Left forelimb (tissue), 1 donor: ENCODE results near the gene FNDC3B.
"Not testable (repeated sequence)": the region's sequence is repeated elsewhere in the genome, so short reads cannot be mapped to it uniquely, and the experiment has no call there.

Experiments used
- DNase-seq: peaks from one replicate; pipeline ENCODE4 v3.0.0-alpha.2; 2018; ENCODE audit warnings: low spot score

Gene FNDC3B

DNA sequence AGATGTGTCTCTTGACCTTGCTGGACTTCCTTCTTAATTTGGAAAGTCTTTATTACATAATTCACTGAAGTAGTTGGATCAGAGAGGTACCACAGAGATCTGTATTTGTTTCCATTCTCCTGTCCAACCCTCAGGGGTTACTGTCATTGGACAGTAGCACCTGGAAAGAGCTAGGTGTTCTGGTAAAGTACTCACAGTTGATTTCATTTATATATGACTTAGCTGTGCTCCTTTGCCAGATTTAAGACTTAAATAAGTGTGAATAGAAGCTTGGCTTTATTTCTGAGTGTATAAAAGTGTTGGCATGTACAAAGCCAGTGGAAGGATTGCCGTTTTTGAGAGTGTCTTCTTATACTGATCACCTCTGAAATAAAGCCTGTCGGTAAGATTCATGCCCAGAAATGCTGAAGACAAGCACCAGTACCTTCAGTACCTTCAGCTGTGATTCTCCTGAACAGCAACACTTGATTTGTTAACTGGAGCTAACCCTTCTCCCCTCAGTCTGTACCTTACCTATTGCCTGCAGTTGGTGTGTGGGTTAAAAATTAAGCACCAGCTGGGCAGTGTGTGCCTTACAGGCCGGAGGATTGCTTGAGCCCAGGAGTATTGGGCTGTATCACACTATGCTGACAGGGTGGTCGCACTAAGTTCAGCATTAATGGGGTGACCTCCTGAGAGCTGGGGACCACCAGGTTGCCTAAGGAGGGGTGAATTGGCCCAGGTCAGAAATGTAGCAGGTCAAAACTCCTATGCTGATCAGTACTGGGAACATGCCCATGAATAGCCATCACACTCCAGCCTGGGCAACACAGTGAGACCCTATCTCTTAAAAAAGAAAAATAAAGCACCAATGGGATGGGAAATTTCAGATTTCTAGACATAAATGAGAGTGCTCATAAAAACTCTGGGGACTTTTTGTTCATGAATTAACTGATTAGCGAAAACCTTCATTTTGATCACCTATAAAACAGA is 197.7 kb downstream of the FNDC3B start:
- DNase-seq = no peak

DNA sequence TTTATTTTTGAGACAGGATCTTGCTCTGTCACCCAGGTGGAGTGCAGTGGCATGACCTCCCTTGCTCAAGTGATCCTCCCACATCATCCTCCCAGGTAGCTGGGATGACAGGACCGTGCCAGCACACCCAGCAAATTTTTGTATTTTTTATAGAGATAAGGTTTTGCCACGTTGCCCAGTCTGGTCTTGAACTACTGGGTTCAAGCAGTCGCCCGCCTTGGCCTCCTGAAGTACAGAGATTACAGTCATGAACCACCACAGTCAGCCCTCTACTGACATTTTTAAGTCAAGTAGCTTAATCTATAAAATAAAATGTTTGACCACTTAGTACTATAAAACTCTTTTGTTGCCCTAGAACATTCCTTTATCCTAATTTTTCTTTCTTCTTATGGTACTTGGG is 198.8 kb downstream of the FNDC3B start:
- DNase-seq = no peak

DNA sequence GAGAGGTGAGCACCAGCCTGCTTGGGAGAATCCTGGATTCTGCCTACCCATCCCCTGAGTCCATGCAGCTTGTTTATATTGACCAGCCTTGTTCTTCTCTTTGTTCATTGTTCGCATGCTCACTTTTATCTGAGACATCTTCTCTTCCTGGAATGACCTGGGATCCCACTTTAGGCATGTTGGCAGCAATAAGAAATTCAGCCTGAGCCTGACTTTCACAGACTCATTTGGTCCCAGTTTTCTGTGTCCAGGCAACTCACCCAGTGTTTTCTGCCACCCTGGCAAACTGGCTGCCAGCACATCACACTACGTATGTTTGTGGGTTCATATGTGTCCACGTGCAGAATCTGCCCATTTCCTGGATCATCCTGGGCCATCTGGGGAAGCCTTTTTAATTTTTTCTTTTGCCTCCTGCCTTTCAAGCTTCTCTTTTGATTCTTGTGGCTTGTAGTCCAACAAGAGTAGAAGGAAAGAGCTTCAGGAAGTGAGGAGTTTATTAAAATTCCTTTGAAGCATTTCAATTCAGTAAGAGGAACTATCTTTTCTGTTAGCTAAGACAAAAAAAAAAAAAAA is 199.9 kb downstream of the FNDC3B start:
- DNase-seq = no peak

DNA sequence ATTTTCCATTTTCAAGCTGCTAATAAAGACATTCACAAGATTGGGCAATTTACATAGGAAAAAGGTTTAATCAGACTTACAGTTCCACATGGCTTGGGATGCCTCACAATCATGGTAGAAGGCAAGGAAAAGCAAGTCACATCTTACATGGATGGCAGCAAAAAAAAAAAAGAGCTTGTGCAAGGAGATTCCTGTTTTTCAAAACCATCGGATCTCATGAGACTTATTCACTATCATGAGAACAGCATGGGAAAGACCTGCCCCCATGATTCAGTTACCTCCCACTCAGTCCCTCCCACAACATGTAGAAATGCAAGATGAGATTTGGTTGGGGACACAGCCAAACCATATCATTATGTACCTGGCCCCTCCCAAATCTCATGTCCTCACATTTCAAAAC is 202.0 kb downstream of the FNDC3B start:
- DNase-seq = no peak

DNA sequence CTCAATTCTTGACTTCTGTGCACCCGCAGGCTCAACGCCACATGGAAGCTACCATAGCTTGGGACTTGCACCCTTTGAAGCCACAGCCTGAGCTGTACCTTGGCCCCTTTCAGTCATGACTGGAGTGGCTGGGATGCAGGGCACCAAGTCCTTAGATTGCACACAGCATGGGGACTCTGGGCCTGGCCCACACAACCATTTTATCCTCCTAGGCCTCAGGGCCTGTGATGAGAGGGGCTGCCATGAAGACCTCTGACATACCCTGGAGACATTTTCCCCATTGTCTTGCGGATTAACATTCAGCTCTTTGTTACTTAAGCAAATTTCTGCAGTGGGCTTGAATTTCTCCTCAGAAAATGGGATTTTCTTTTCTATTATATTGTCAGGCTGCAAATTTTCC is 203.1 kb downstream of the FNDC3B start:
- not testable (repeated sequence) for DNase-seq

DNA sequence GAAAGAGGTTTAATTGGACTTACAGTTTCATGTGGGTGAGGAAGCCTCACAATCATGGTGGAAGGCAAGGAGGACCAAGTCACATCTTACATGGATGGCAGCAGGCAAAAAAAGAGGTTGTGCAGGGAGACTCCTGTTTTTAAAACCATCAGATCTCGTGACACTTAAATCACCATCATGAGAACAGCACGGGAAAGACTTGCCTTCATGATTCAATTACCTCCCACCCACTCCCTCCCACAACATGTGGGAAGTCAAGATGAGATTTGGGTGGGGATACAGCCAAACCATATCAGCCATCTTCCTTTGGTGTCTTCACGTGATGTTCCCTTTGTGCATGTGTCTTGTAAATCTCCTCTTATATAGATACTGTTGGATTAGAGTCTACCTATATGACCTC is 204.0 kb downstream of the FNDC3B start:
- not testable (repeated sequence) for DNase-seq

DNA sequence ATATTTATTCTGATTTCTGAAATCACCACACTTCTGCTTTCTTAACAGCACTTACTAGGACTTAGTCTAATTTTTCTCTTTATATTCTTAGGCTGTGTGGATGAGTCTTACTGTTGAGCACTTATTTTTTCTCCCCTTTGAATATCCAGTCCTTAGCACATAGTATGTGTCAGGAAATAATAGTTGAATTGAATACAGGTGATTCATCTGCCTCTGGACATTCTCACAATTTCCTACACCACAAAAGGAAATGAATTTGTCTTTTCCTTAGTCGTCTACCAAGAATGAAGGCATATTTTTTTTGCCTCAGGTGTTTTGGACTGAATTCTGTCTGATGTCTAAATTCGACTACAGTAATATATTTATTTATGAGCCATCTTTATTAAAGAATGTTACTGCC is 204.6 kb downstream of the FNDC3B start:
- DNase-seq = no peak

DNA sequence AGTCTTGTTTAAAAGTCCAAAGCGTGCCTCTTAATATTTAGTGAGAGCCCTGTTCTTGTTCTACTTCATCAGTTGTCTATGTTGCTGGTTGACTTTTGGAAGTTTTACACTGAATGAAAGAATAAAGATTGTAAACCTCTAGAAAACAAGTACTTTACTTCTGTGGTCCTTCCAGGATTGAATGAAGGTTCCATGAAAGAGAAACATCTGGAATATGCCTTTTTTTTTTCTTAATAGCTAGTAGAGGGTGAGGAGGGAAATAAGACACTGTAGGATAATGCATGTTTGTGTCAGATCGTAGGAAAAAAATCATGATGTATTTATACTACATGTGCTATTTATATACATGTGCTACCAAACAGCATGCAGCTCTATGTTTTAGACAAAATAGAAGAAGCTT is 205.9 kb downstream of the FNDC3B start:
- DNase-seq = no peak

DNA sequence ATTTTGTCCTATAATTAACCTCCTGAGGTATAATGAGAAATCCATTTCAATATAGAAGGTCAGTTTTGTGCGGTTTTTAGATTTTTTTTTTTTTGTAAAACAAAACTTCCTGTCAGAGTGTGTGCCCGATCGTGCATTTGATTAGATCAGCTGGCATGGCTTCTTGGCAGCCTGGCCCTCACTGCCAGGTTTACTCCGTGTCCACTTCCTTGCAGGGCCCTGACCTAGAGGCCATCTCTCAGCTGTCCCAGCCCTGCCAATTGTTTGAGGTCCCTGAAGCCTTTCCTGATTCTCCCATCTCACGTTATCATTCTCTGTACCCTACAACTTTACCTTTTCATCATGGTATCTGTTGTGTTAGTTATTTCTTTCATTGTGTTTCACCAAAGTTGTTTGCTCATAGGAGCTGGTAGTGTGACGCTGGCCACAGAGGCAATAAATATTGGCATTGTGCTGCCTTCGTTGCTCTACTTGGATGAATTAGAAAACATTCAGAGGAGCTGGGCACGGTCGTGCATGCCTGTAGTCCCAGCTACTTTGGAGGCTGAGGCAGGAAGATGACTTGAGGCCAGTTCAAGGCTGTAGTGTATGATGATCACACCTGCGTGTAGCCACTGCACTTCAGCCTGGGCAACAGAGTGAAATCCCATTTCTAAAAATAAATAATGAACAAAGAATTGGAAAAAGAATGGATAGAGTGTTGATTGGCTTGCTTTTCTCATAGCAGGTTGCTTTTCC is 206.9 kb downstream of the FNDC3B start:
- DNase-seq = no peak

DNA sequence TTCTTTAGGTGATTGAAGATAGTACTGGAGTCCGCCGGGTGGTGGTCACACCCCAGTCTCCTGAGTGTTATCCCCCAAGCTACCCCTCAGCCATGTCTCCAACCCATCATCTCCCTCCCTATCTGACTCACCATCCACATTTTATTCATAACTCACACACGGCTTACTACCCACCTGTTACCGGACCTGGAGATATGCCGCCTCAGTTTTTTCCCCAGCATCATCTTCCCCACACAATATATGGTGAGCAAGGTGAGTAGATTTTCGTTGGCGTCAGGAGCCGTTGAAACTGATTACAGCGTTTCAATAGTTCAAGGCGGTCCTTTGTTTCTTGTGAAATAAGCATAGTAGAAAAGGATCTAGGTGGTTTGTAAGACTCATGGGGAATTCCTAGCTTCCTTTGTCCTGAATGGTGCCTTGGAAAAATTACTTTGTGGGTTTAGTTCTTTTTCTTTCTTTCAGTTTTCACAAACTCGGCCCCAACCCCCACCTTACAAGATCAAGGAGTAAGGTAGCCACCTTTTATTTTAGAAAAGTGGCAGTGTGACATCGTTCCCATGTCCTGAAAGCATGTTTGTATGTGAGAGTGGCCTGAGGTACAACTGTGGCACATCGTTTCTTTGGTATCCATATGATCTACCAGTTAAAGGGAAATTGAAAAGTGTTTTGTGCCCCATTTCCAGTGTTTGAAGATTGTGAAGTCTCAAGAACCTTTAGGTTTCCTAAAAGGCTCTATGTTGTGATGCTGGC is 208.3 kb downstream of the FNDC3B start:
- no peak for DNase-seq

DNA sequence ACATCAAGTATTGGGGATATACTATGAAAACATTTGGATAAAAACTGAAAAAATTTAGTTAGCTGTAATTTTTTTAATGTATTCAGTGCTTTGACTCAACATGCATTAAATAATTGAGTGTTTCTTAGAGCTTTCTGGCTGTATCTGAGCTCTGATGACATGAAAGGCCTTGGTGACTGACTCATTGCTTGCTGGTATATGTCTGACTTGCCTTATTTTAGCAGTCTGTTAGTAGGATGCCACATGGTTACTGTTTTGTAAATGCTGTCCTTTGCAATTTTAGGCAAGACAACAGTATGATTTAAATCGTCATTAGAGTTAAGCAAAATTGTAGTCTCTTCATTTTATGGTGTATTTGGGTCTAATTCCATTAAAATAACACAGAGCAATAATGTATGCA is 209.7 kb downstream of the FNDC3B start:
- DNase-seq = no peak

DNA sequence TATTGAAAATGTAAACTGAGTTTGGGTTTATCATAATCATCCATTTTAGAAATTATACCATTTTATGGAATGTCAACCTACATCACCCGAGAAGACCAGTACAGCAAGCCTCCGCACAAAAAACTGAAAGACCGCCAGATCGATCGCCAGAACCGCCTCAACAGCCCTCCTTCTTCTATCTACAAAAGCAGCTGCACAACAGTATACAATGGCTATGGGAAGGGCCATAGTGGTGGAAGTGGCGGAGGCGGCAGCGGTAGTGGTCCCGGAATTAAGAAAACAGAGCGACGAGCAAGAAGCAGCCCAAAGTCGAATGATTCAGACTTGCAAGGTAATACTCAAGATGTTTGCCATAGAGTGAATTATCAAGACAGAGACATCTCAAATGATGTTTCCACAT is 211.8 kb downstream of the FNDC3B start:
- DNase-seq = no peak

DNA sequence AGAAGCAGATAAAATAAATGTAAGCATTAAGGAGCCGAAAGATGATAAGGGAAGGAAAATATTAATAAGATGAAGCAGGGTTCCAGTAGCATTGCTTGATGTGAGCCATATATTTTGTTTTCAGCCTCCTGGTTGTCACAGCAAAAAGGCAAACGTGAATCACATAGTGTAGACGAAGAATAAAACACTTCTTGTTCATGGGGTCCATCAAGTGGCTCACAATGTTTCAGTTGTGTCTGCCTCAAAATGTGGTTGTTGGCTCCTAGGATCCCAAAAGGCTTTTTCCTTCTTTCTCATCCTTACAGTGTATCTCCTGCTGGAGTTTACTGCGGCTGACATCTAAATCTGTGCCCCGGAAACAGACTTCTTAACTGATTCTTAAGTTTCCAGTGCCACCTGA is 213.8 kb downstream of the FNDC3B start:
- DNase-seq = no peak

DNA sequence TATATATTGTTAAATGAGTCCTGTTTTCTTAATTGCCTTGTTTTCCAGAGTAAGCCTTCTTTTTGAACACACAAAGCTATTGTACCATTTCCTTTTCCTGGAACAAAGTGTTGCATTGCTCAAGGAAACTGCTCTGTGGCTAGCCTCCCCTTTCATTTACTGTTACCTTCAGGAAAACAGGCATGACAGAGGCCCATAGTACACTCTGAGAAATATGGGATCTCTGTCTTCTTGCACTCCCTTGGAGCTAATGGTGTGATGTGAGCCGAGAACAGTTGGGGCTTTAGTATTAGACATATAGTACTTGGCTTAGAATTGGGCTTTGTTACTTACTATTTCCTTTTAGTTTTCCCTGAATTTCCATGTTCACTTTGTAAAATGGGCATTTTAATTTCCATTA is 215.2 kb downstream of the FNDC3B start:
- no peak for DNase-seq

DNA sequence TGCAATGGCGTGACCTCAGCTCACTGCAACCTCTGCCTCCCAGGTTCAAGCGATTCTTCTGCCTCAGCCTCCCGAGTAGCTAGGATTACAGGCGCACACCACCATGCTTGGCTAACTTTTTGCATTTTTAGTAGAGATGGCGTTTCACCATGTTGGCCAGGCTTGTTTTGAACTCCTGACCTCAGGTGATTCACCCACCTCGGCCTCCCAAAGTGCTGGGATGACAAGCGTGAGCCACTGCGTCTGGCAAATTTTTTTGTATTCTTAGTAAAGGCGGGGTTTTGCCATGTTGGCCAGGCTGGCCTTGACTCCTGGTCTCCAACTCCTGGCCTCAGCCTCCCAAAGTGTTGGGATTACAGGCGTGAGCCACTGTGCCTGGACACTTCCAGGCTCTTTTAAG is 215.9 kb downstream of the FNDC3B start:
- not testable (repeated sequence) for DNase-seq

DNA sequence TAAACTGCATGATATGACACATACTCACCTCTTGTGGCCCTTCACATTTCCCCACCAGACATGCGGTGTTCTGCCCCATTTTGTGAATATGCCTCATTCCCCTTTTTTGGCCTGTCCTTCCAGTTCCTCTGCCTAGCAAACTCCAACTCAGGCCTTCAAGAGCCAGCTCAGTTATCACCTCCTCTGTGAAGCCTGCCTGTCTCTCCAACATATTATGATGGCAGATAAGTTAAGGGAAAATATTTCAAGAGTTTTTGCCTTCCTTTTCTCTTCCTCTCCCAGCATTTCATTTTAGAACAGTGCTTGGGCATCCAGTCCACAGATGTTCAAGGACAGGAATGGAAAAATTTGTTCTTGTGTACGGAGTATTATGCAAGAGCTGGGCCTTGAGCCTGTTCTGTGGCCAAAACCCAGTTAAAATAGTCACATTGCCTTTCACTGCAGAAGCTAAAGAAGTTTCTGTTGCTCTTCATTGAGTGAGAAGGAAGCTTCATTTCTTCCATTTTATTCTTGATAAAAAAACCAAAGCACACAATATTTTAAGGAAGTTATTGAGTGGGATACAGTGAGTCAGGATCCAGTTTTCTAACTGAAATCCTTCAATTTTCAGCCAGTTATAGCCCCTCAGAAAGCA is 216.8 kb downstream of the FNDC3B start:
- no peak for DNase-seq

DNA sequence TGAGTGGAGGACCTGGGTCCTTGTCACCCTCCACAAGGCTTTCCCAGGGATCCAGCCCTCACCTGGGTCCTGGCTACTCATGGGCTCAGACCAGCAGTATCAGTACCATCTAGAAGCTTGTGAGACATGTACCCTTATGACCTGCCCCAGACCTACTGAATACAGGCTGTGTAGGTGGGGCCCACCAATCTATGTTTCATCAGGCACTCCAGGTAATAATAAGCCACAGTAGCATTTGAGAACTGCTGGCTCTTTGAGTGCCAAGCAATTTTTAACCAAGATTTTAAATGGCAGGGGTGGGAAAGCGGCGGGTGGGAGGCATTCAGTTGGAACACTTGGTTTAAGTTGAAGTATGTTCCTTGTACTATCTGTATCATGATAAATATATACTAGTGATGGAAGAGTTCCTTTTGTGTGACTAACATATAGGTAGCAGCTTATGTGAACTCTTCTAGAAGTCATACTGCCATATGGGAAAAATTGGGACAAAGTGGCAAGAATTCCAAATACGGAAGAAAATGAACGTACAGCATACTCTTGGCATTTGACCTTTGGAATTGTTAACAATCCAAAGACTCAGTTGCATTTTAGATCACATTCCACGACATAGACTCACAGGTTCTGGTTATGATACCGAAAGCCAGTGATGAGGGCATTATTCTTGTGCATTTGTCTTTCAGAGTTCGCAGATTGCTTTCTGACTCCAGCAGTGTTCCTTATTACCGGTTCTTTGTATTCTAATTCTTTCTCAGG is 218.4 kb downstream of the FNDC3B start:
- DNase-seq = no peak

DNA sequence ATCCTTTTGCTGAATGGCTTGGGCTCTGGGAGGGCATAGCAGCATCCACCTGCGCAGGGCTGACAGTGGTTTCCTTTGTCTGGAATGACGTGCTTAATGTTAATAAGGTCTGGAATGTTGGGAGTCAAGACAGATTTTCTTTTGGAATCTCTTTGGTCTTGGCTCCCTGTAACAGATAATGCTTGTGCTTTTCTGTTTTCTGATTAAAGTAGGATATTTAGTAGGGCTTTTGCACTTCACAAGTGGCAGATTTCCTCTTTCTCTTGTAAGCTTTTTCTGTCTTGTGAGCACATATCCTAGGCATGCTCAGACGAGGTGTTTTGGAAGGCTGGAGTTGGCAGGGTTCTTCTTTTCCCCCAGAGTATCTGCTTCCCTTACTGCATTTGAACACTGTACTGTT is 219.2 kb downstream of the FNDC3B start:
- no peak for DNase-seq

DNA sequence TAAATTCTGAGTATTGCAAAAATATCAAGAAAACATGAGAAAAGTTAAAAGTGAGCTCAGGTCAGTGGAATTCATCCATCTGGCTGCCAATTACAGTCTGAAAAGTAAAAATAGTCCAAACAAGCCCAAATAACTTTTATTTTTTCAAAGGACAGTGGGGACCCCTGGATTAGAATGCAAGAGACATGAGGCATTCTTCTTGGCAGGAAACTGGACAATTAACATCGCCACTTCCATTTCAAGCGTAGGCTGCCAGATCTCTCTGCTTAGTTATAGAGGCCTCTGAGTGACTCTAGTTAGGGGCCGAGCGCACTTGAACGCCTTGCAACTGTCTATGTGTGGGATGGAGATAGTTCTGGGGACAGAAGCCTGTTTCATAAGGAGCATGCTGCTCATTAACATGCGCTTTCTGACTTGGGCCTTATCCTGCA is 219.7 kb downstream of the FNDC3B start:
- DNase-seq = no peak

DNA sequence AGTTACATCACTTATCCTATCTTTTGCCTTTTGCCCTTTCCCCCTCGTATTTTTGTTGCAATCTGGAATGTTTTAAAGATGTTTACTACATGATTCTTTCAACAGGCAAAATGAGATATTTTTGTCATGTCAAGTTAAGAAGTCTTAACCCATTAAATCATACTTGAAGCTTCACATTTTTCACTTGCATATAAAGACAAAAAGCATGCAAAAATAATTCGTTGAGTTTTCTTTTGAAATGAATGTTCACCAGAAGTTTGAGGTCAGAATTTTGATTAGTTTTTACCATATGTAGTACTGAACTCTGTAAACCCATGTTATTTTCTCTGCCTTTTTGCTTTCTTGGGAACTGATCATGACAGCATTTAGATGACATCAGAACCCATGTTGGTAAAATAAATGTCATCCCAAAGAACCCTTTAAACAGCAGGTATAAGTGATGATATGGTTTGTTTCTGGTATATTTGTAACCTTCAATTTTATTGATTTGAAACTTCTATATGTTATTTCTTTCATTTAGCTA is 220.4 kb downstream of the FNDC3B start:
- no peak for DNase-seq

DNA sequence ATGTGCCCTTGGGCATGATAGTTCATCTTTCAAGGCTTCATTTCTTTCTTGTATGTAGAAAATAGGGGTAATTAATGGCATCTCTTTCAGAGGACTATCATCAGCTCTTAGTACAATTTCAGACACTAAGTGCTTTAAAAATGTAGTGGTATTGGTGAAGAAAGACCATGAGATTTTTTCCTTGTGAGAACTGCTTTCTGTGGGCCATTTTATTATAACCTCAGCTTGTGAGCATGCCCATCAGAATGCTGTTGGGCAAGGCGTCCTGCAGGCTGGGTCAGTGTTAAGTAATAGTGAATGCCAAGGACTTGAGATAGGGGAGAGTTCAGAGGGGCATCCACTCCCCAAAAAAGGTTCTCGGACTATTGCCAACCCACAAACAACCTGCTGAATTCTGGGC is 221.0 kb downstream of the FNDC3B start:
- no peak for DNase-seq
